ENCODE results near the gene JAM2. TPM values are rescaled to one million over a fixed set of nuclear protein-coding genes. Genes with fewer than 3 reads are reported as not detected.
"Not testable (repeated sequence)": the region's sequence is repeated elsewhere in the genome, so short reads cannot be mapped to it uniquely, and the experiment has no call there.

The JAM2 gene
- total RNA-seq, 1 experiment from 2014 or later = 2.6 TPM

- H3K27ac Mint-ChIP-seq = peak overlapping the region in 1 of 3 experiments; percentile 1; a peak in 1 of 7 replicates
- no peak overlapping the region for H2AK5ac ChIP-seq (ENCODE audit: insufficient read length, low read length)
- no peak overlapping the region for H3K14ac ChIP-seq (ENCODE audit: insufficient read depth, low read length)
- no peak overlapping the region for H3T11ph ChIP-seq (ENCODE audit: low read length)
- H2AFZ ChIP-seq (ENCODE audit: low read length) = no peak overlapping the region
- no peaks in the 10 kb centered on the region for H3K27me3 Mint-ChIP-seq (ENCODE audit: low read depth)
- H3K27me3 ChIP-seq (ENCODE audit: insufficient read depth, low read length) = no peaks in the 10 kb centered on the region
- no peaks in the 10 kb centered on the region for H3K36me3 Mint-ChIP-seq (ENCODE audit: insufficient read depth in 1 of 3, low read depth in 3 of 3)
- H3K4ac ChIP-seq (ENCODE audit: low read depth, low read length) = no peak overlapping the region
- no peaks in the 10 kb centered on the region for H4K20me1 ChIP-seq (ENCODE audit: control insufficient read depth, insufficient read depth, insufficient read length)
- H3K9me3 Mint-ChIP-seq = no peaks in the 10 kb centered on the region
- H3K27ac ChIP-seq (ENCODE audit: insufficient read length, low read depth, low read length) = no peak overlapping the region
- no peak overlapping the region for H4K8ac ChIP-seq (replicated peaks; ENCODE audit: insufficient read length, low read depth, low read length)
- no peak overlapping the region for H3K9ac ChIP-seq (ENCODE audit: extremely low read depth, insufficient read length, low read length)
- no peak overlapping the region for H2BK120ac ChIP-seq (ENCODE audit: low read depth, low read length, poor library complexity, severe bottlenecking)
- TF ChIP-seq CTCF (conservative IDR thresholded peaks at IDR 0.05) = no peak
- no peak overlapping the region for H3K4me3 Mint-ChIP-seq
- no peak overlapping the region for H2BK12ac ChIP-seq (ENCODE audit: insufficient read length, low read depth, low read length)
- H2BK15ac ChIP-seq (ENCODE audit: low read depth, low read length) = no peak overlapping the region
- no peaks in the 10 kb centered on the region for H3K79me2 ChIP-seq (ENCODE audit: insufficient read depth, low read length)
- H3K18ac ChIP-seq (ENCODE audit: insufficient read length, low read depth, low read length) = no peak overlapping the region
- H3K4me1 Mint-ChIP-seq = peaks cover 5% of the 10 kb centered on the region in 2 experiments
- no peak overlapping the region for H4K5ac ChIP-seq (ENCODE audit: insufficient read length, low read depth, low read length)
- H3K56ac ChIP-seq (ENCODE audit: insufficient read length, low read depth, low read length) = no peak overlapping the region
- H3K9me3 ChIP-seq (ENCODE audit: control insufficient read depth, low read depth, low read length) = no peaks in the 10 kb centered on the region
- no peaks in the 10 kb centered on the region for H3K4me1 ChIP-seq (ENCODE audit: insufficient read depth, low read length)
- no CpG with 5 or more reads among the region's 5 CpGs for WGBS (ENCODE audit: extremely low coverage, insufficient read length, low lambda C conversion rate)
- no peak overlapping the region for H2BK20ac ChIP-seq (ENCODE audit: low read depth, low read length, poor library complexity, severe bottlenecking)
- H2BK5ac ChIP-seq (ENCODE audit: insufficient read length, low read length) = no peak overlapping the region
- H3K23ac ChIP-seq (ENCODE audit: insufficient read length, low read depth, low read length) = no peak overlapping the region
- no peak for DNase-seq
- no peak overlapping the region for H3K4me2 ChIP-seq (ENCODE audit: insufficient read depth, insufficient read length, low read length)
- H4K91ac ChIP-seq (ENCODE audit: insufficient read length, low read depth, low read length) = no peak overlapping the region
- no peaks in the 10 kb centered on the region for H3K23me2 ChIP-seq (ENCODE audit: insufficient read length, low read depth, low read length, poor library complexity, severe bottlenecking)
- no peaks in the 10 kb centered on the region for H3K79me1 ChIP-seq (ENCODE audit: insufficient read depth, low read depth, low read length, poor library complexity, severe bottlenecking)
Observed at GRCh38 chr21:25710550-25710949, 71.5 kb downstream of the JAM2 start.

DNA sequence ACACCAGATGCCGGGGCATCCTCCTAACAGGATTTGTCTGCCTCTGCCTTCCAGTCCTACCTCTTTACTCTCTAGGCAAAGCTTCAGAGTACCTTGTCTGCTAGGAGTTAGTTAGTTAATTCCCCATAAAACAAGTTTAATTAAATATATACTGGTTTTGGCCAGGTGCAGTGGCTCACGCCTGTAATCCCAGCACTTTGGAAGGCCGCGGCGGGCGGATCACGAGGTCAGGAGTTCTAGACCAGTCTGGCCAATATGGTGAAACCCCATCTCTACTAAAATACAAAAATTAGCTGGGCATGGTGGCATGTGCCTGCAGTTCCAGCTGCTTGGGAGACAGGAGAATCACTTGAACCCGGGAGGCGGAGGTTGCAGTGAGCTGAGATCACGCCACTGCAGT lies 75.0 kb downstream of the JAM2 start:
- not testable (repeated sequence) for H3K23ac ChIP-seq (ENCODE audit: insufficient read length, low read depth, low read length); H3K4me1 ChIP-seq (ENCODE audit: insufficient read depth, low read length); H3K27me3 ChIP-seq (ENCODE audit: insufficient read depth, low read length); H2BK12ac ChIP-seq (ENCODE audit: insufficient read length, low read depth, low read length); H3K9ac ChIP-seq (ENCODE audit: extremely low read depth, insufficient read length, low read length); H3K79me1 ChIP-seq (ENCODE audit: insufficient read depth, low read depth, low read length, poor library complexity, severe bottlenecking); H3K4ac ChIP-seq (ENCODE audit: low read depth, low read length); H2BK15ac ChIP-seq (ENCODE audit: low read depth, low read length); H4K20me1 ChIP-seq (ENCODE audit: control insufficient read depth, insufficient read depth, insufficient read length); H3K9me3 Mint-ChIP-seq; H3T11ph ChIP-seq (ENCODE audit: low read length); H4K8ac ChIP-seq (replicated peaks; ENCODE audit: insufficient read length, low read depth, low read length); H3K36me3 Mint-ChIP-seq (ENCODE audit: insufficient read depth in 1 of 3, low read depth in 3 of 3); H3K4me2 ChIP-seq (ENCODE audit: insufficient read depth, insufficient read length, low read length); H2BK5ac ChIP-seq (ENCODE audit: insufficient read length, low read length); H3K27ac ChIP-seq (ENCODE audit: insufficient read length, low read depth, low read length); H3K9me3 ChIP-seq (ENCODE audit: control insufficient read depth, low read depth, low read length); H2AK5ac ChIP-seq (ENCODE audit: insufficient read length, low read length); H3K56ac ChIP-seq (ENCODE audit: insufficient read length, low read depth, low read length); H3K4me3 Mint-ChIP-seq; H4K91ac ChIP-seq (ENCODE audit: insufficient read length, low read depth, low read length); H3K27me3 Mint-ChIP-seq (ENCODE audit: low read depth); H2AFZ ChIP-seq (ENCODE audit: low read length); H4K5ac ChIP-seq (ENCODE audit: insufficient read length, low read depth, low read length); H3K23me2 ChIP-seq (ENCODE audit: insufficient read length, low read depth, low read length, poor library complexity, severe bottlenecking); H2BK20ac ChIP-seq (ENCODE audit: low read depth, low read length, poor library complexity, severe bottlenecking); H2BK120ac ChIP-seq (ENCODE audit: low read depth, low read length, poor library complexity, severe bottlenecking); DNase-seq; H3K18ac ChIP-seq (ENCODE audit: insufficient read length, low read depth, low read length); H3K14ac ChIP-seq (ENCODE audit: insufficient read depth, low read length); H3K27ac Mint-ChIP-seq; H3K79me2 ChIP-seq (ENCODE audit: insufficient read depth, low read length)
- peaks cover 18% of the 10 kb centered on the region in 2 experiments for H3K4me1 Mint-ChIP-seq
- no CpG with 5 or more reads among the region's 10 CpGs for WGBS (ENCODE audit: extremely low coverage, insufficient read length, low lambda C conversion rate)
